Ovary (tissue), 3 donors: ENCODE results near the gene USP13.

Experiments
- EP300 ChIP-seq: sonication (generic); formaldehyde crosslinking; IDR thresholded peaks from one replicate; pipeline ENCODE4 v1.6.1; 2017; ENCODE audit warnings: antibody characterized with exemption
- POLR2A ChIP-seq: fragments of 450-650 bp; IDR thresholded peaks from one replicate; pipeline ENCODE4 v1.6.1; 2017; ENCODE audit warnings: antibody characterized with exemption, mild to moderate bottlenecking, moderate library complexity
- TF ChIP-seq, protein P1 (sequence below), 3 donors: fragments of 450-650 bp in 2 of 3; fragments of 200-600 bp in 1 of 3; IDR thresholded peaks; one replicate each; pipeline versions ENCODE4 v1.5.1 to v1.8.0; 2016 to 2022; ENCODE audit warnings: antibody characterized with exemption in 3 of 3, mild to moderate bottlenecking in 1 of 3
- donor health status: DM: no; HTN: no; CAD: no.

DNA sequence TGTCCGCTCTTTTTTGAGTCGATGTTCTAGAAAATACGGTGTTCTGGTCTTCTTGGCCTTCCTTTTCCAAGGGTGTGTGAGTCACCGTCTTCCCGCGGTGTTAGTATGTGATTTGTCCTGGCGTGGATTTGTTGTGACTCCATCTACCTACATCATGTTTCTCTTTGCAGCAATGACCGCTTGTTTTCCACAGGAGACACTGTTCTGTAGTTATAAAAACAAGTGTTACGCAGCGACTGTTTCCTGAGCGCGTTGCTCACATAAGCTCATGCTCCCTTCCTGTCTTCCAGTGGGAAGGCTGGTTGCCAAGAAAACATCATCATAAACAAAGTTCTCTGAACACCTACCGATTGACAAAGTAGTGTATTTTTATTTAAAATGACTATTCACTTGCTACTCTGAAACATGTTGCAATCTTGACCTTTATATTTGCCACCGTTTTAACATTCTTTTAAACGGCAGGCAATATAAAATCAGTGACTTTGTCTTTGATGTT is 19.0 kb downstream of the USP13 start:
- TF ChIP-seq EP300: no peak
- TF ChIP-seq, protein P1, sequence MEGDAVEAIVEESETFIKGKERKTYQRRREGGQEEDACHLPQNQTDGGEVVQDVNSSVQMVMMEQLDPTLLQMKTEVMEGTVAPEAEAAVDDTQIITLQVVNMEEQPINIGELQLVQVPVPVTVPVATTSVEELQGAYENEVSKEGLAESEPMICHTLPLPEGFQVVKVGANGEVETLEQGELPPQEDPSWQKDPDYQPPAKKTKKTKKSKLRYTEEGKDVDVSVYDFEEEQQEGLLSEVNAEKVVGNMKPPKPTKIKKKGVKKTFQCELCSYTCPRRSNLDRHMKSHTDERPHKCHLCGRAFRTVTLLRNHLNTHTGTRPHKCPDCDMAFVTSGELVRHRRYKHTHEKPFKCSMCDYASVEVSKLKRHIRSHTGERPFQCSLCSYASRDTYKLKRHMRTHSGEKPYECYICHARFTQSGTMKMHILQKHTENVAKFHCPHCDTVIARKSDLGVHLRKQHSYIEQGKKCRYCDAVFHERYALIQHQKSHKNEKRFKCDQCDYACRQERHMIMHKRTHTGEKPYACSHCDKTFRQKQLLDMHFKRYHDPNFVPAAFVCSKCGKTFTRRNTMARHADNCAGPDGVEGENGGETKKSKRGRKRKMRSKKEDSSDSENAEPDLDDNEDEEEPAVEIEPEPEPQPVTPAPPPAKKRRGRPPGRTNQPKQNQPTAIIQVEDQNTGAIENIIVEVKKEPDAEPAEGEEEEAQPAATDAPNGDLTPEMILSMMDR (IDR thresholded peaks at IDR 0.05): no peak
- no peak for TF ChIP-seq POLR2A
